DND-41 (cell line): ENCODE results near the gene COTL1.

Experiments used
- ATAC-seq: fragments of 200-7000 bp; cut with Tn5 transposase; 3 replicates; pipeline ENCODE4 v1.9.1; 2021; ENCODE audit warnings: low read depth; ENCODE audit not compliant: insufficient read depth
- DNase-seq: peaks from one replicate; pipeline ENCODE4 v3.0.0-alpha.2; 2020
- H2AFZ ChIP-seq: 2 replicates; pipeline ENCODE4 v1.6.0; 2012; ENCODE audit warnings: low read depth, low read length
- H3K27ac ChIP-seq: 2 replicates; pipeline ENCODE4 v1.5.1; 2012; ENCODE audit warnings: low read length, inconsistent platforms
- H3K27me3 ChIP-seq: fragments of 200-600 bp; sonication (generic); 2 replicates; pipeline ENCODE4 v1.6.0; 2012; ENCODE audit warnings: low read length, mild to moderate bottlenecking, inconsistent platforms; ENCODE audit not compliant: insufficient read depth, poor library complexity
- H3K36me3 ChIP-seq: 2 replicates; pipeline ENCODE4 v1.5.1; 2012; ENCODE audit warnings: low read length, inconsistent platforms; ENCODE audit not compliant: insufficient read depth
- H3K4me1 ChIP-seq: 2 replicates; pipeline ENCODE4 v1.5.1; 2012; ENCODE audit warnings: mild to moderate bottlenecking, low read length; ENCODE audit not compliant: insufficient read depth
- H3K4me2 ChIP-seq: 2 replicates; pipeline ENCODE4 v1.6.0; 2012; ENCODE audit warnings: mild to moderate bottlenecking, moderate library complexity, low read length, inconsistent platforms; ENCODE audit not compliant: insufficient read depth
- H3K4me3 ChIP-seq, 2 experiments: fragments of 200-600 bp in 1 of 2; shearing (Covaris generic) in 1 of 2; 2 replicates each; pipeline ENCODE4 v1.5.1; 2012 to 2016; ENCODE audit warnings: inconsistent platforms in 2 of 2, low read length in 2 of 2, mild to moderate bottlenecking in 2 of 2, low read depth in 1 of 2, moderate library complexity in 1 of 2
- H3K79me2 ChIP-seq: 2 replicates; pipeline ENCODE4 v1.6.0; 2012; ENCODE audit warnings: low read length, inconsistent platforms; ENCODE audit not compliant: insufficient read depth
- H3K9ac ChIP-seq: 2 replicates; pipeline ENCODE4 v1.6.0; 2012; ENCODE audit warnings: low read depth, mild to moderate bottlenecking, inconsistent platforms, low read length, moderate library complexity
- H3K9me3 ChIP-seq: 2 replicates; pipeline ENCODE4 v1.5.1; 2012; ENCODE audit warnings: low read length, moderate library complexity, mild to moderate bottlenecking, inconsistent platforms; ENCODE audit not compliant: insufficient read depth, severe bottlenecking
- H4K20me1 ChIP-seq: 2 replicates; pipeline ENCODE4 v1.6.0; 2012; ENCODE audit warnings: low read length; ENCODE audit not compliant: insufficient read depth
- EZH2 ChIP-seq: IDR thresholded peaks from 3 replicates; pipeline ENCODE4 v1.6.1; 2012; ENCODE audit warnings: borderline replicate concordance, low read depth, mild to moderate bottlenecking, moderate library complexity, low read length, inconsistent platforms; ENCODE audit not compliant: severe bottlenecking
- TF ChIP-seq, protein P1 (sequence below): IDR thresholded peaks from 2 replicates; pipeline ENCODE4 v1.5.1; 2012; ENCODE audit warnings: borderline replicate concordance, low read length, moderate library complexity, mild to moderate bottlenecking; ENCODE audit not compliant: poor library complexity, severe bottlenecking; ENCODE audit errors: extremely low read depth

Gene COTL1

DNA sequence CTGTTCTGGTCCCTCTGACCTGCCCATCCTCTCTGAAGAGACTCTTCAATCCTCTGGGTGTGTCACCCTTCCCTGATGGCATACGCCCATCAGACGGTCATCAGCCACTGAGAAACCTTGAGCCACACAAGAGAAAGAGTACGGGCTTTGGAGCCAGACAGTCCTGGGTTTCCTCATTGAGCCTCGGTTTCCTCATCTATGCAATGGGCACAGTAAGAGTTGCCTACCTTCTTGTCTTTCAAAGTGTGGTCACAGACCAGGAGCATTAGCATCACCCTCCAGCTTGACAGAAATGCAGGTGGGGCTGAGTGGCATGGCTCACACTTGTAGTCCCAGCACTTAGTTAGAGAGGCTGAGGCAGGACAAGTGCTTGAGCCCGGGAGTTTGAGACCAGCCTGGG lies 87.3 kb downstream of the COTL1 start:
- Histone ChIP-seq H3K4me3 (no peak overlapping the region), H3K4me1 (no peaks in the 10 kb centered on the region), H3K27ac (no peak overlapping the region), H2AFZ (no peak overlapping the region), H3K9ac (no peak overlapping the region), H4K20me1 (no peaks in the 10 kb centered on the region; the same call in 1 of the 2 replicates), H3K4me2 (no peak overlapping the region), H3K9me3 (peaks cover 3% of the 10 kb centered on the region), H3K27me3 (peaks cover 13% of the 10 kb centered on the region), H3K36me3 (no peaks in the 10 kb centered on the region), H3K79me2 (no peaks in the 10 kb centered on the region)
- ATAC-seq (no peak), DNase-seq (no peak)
- TF ChIP-seq EZH2, result no peak
- TF ChIP-seq, protein P1, sequence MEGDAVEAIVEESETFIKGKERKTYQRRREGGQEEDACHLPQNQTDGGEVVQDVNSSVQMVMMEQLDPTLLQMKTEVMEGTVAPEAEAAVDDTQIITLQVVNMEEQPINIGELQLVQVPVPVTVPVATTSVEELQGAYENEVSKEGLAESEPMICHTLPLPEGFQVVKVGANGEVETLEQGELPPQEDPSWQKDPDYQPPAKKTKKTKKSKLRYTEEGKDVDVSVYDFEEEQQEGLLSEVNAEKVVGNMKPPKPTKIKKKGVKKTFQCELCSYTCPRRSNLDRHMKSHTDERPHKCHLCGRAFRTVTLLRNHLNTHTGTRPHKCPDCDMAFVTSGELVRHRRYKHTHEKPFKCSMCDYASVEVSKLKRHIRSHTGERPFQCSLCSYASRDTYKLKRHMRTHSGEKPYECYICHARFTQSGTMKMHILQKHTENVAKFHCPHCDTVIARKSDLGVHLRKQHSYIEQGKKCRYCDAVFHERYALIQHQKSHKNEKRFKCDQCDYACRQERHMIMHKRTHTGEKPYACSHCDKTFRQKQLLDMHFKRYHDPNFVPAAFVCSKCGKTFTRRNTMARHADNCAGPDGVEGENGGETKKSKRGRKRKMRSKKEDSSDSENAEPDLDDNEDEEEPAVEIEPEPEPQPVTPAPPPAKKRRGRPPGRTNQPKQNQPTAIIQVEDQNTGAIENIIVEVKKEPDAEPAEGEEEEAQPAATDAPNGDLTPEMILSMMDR, result no peak

- peaks cover 3% of the 10 kb centered on the region for H3K9me3 ChIP-seq
- H3K9ac ChIP-seq, result no peak overlapping the region
- TF ChIP-seq, protein P1, result no peak
- no peaks in the 10 kb centered on the region for H3K4me1 ChIP-seq
- no peaks in the 10 kb centered on the region for H3K36me3 ChIP-seq
- H3K27me3 ChIP-seq, result peaks cover 8% of the 10 kb centered on the region
- no peak overlapping the region for H3K4me3 ChIP-seq
- ATAC-seq, result no peak
- H3K27ac ChIP-seq, result no peak overlapping the region
- no peaks in the 10 kb centered on the region; the same call in 1 of the 2 replicates for H4K20me1 ChIP-seq
- no peak overlapping the region for H2AFZ ChIP-seq
- no peak for DNase-seq
- H3K4me2 ChIP-seq, result no peak overlapping the region
- H3K79me2 ChIP-seq, result no peaks in the 10 kb centered on the region
Observed at GRCh38 chr16:84529607-84530006, 88.3 kb downstream of the COTL1 start.

DNA sequence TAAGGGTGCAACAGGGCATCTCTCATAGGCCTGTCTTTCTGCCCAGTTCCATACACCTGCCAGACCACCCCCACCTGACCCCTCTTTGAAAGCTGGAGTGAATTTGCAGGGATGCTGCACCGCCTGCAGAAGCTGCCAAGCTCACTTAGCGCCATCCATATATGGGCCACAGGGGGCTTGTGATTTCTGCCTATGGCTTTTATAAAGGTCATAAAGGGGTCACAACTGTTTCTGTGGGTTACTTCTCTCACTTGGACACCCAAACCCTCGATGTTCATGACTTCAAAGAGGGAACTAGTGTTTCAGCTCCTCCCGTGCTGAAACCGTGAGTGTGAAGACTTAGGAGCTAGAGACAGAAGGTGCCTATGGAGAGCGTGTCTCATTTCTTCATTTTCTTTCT lies 89.6 kb downstream of the COTL1 start:
- no peak overlapping the region for H2AFZ ChIP-seq
- peaks cover 3% of the 10 kb centered on the region for H3K9me3 ChIP-seq
- H3K4me3 ChIP-seq, result no peak overlapping the region
- H3K4me1 ChIP-seq, result no peaks in the 10 kb centered on the region
- peaks cover 6% of the 10 kb centered on the region for H3K27me3 ChIP-seq
- H3K79me2 ChIP-seq, result no peaks in the 10 kb centered on the region
- no peak overlapping the region for H3K27ac ChIP-seq
- H3K4me2 ChIP-seq, result no peak overlapping the region
- TF ChIP-seq EZH2, result no peak
- TF ChIP-seq, protein P1, result no peak
- no peak overlapping the region for H3K9ac ChIP-seq
- no peaks in the 10 kb centered on the region for H3K36me3 ChIP-seq
- ATAC-seq, result no peak
- no peak for DNase-seq
- H4K20me1 ChIP-seq, result no peaks in the 10 kb centered on the region; the same call in 1 of the 2 replicates
